H1 (cell line): Measurements from ENCODE around the gene PYURF. TPM values are rescaled to one million over a fixed set of nuclear protein-coding genes. Genes with fewer than 3 reads are reported as not detected.

Source experiments
- CTCF ChIA-PET: fragments of 300-600 bp; sonication (Branson Sonifier 250); formaldehyde crosslinking; loops from one replicate; lab custom pipeline; 2021; ENCODE audit not compliant: partially characterized antibody; lab: Charles Lee
- POLR2A ChIA-PET: fragments of 300-600 bp; sonication (Branson Sonifier 250); formaldehyde crosslinking; loops from one replicate; lab custom pipeline; 2021; ENCODE audit warnings: inconsistent platforms; ENCODE audit not compliant: partially characterized antibody; lab: Charles Lee
- DNase-seq, 2 experiments: peaks; one replicate each; pipeline versions ENCODE4 v3.0.0 to v3.0.0-alpha.2; 2010 to 2022; ENCODE audit warnings: low spot score in 2 of 2, low read depth in 1 of 2, mixed read lengths in 1 of 2
- FAIRE-seq: peaks from 2 replicates; lab custom pipeline; 2011; peaks lifted over from hg19 to GRCh38; lab: Jason Lieb, UNC
- H2AFZ ChIP-seq: 2 replicates; pipeline ENCODE4 v1.8.1; 2012; ENCODE audit warnings: low read length, inconsistent platforms
- H2AK5ac ChIP-seq: 2 replicates; pipeline ENCODE4 v1.6.1; 2013; ENCODE audit warnings: low read depth, low read length
- H2BK120ac ChIP-seq: replicated peaks from 2 replicates; pipeline ENCODE3; 2013; ENCODE audit warnings: low read depth, low read length, inconsistent platforms
- H2BK12ac ChIP-seq: 2 replicates; pipeline ENCODE4 v1.6.1; 2013; ENCODE audit warnings: low read depth, low read length
- H2BK15ac ChIP-seq: 2 replicates; pipeline ENCODE4 v1.6.1; 2013; ENCODE audit warnings: low read length
- H2BK20ac ChIP-seq: 2 replicates; pipeline ENCODE4 v1.6.1; 2013; ENCODE audit warnings: low read length
- H2BK5ac ChIP-seq: 2 replicates; pipeline ENCODE4 v1.6.1; 2013; ENCODE audit warnings: low read depth, low read length
- H3K14ac ChIP-seq: 2 replicates; pipeline ENCODE4 v1.6.1; 2013; ENCODE audit warnings: inconsistent platforms; ENCODE audit not compliant: insufficient read length
- H3K18ac ChIP-seq: 2 replicates; pipeline ENCODE4 v1.6.1; 2013; ENCODE audit warnings: low read length; ENCODE audit errors: extremely low read depth
- H3K23ac ChIP-seq: 2 replicates; pipeline ENCODE4 v1.6.1; 2013; ENCODE audit warnings: inconsistent platforms; ENCODE audit not compliant: insufficient read length
- H3K23me2 ChIP-seq: 2 replicates; pipeline ENCODE4 v1.6.1; 2013; ENCODE audit warnings: low read depth, low read length
- H3K27ac ChIP-seq: 2 replicates; pipeline ENCODE4 v1.6.1; 2011; ENCODE audit warnings: low read depth, low read length, inconsistent platforms
- H3K27me3 ChIP-seq, 4 experiments: replicated peaks in 1 of 4; 1 replicate in 1 of 4; 2 replicates in 3 of 4; pipeline versions ENCODE4 v1.6.1 to v1.8.1; 2011 to 2013; ENCODE audit warnings: low read length in 3 of 4, mild to moderate bottlenecking in 3 of 4, inconsistent platforms in 2 of 4, mixed read lengths in 2 of 4, moderate library complexity in 1 of 4; ENCODE audit not compliant: control insufficient read depth in 3 of 4, insufficient read depth in 3 of 4; ENCODE audit errors: extremely low read depth in 1 of 4
- H3K36me3 ChIP-seq, 4 experiments: 2 replicates each; pipeline versions ENCODE4 v1.6.1 to v1.8.1; 2011 to 2013; ENCODE audit warnings: mild to moderate bottlenecking in 4 of 4, low read length in 3 of 4, moderate library complexity in 2 of 4, control low read depth in 1 of 4, inconsistent platforms in 1 of 4; ENCODE audit not compliant: insufficient read depth in 4 of 4, control insufficient read depth in 2 of 4
- H3K4ac ChIP-seq: replicated peaks from 2 replicates; pipeline ENCODE3; 2013; ENCODE audit warnings: low read length, low read depth, mixed read lengths, inconsistent platforms; ENCODE audit not compliant: insufficient read length
- H3K4me1 ChIP-seq, 4 experiments: replicated peaks in 1 of 4; 1 replicate in 1 of 4; 2 replicates in 3 of 4; pipeline versions ENCODE4 v1.6.1 to v1.8.1; 2011 to 2013; ENCODE audit warnings: low read length in 3 of 4, inconsistent platforms in 2 of 4, mixed read lengths in 1 of 4; ENCODE audit not compliant: insufficient read depth in 4 of 4, control insufficient read depth in 3 of 4
- H3K4me2 ChIP-seq, 2 experiments: 2 replicates each; pipeline versions ENCODE4 v1.6.1 to v1.8.1; 2011 to 2013; ENCODE audit warnings: low read depth in 2 of 2, low read length in 2 of 2, control low read depth in 1 of 2, inconsistent platforms in 1 of 2, mild to moderate bottlenecking in 1 of 2; ENCODE audit not compliant: insufficient read depth in 1 of 2
- H3K4me3 ChIP-seq, 4 experiments: fragments of 200-600, 300-600 bp in 1 of 4; sonication (generic), shearing (Covaris generic), sonication (Bioruptor Twin) in 1 of 4; 2 replicates each; pipeline versions ENCODE4 v1.5.1 to v1.8.1; 2011 to 2016; ENCODE audit warnings: low read length in 4 of 4, low read depth in 3 of 4, control low read depth in 2 of 4, inconsistent platforms in 2 of 4, mild to moderate bottlenecking in 2 of 4, mixed read lengths in 1 of 4, moderate library complexity in 1 of 4; ENCODE audit not compliant: insufficient read depth in 2 of 4; ENCODE audit errors: extremely low read depth in 1 of 4
- H3K56ac ChIP-seq: replicated peaks from 2 replicates; pipeline ENCODE3; 2013; ENCODE audit warnings: low read depth, mild to moderate bottlenecking, mixed read lengths, low read length, inconsistent platforms; ENCODE audit not compliant: insufficient read length
- H3K79me1 ChIP-seq: 2 replicates; pipeline ENCODE4 v1.6.1; 2013; ENCODE audit warnings: low read depth, low read length, control low read depth
- H3K79me2 ChIP-seq, 2 experiments: 2 replicates each; pipeline versions ENCODE4 v1.6.1 to v1.8.1; 2012 to 2013; ENCODE audit warnings: low read length in 2 of 2, mild to moderate bottlenecking in 2 of 2, inconsistent platforms in 1 of 2; ENCODE audit not compliant: insufficient read depth in 2 of 2, control insufficient read depth in 1 of 2
- H3K9ac ChIP-seq, 4 experiments: replicated peaks in 1 of 4; 1 replicate in 1 of 4; 2 replicates in 3 of 4; pipeline versions ENCODE4 v1.6.1 to v1.8.1; 2011 to 2013; ENCODE audit warnings: low read depth in 3 of 4, low read length in 3 of 4, control low read depth in 2 of 4, mild to moderate bottlenecking in 2 of 4, moderate library complexity in 2 of 4, inconsistent platforms in 1 of 4; ENCODE audit errors: extremely low read depth in 1 of 4
- H3K9me3 ChIP-seq, 2 experiments: 2 replicates each; pipeline versions ENCODE4 v1.6.1 to v1.8.1; 2012 to 2013; ENCODE audit warnings: mild to moderate bottlenecking in 2 of 2, moderate library complexity in 2 of 2, control low read depth in 1 of 2, inconsistent platforms in 1 of 2, low read depth in 1 of 2, low read length in 1 of 2, mixed read lengths in 1 of 2; ENCODE audit not compliant: insufficient read depth in 2 of 2
- H4K20me1 ChIP-seq, 2 experiments: replicated peaks in 1 of 2; 2 replicates each; pipeline versions ENCODE3 to v1.8.1; 2011 to 2013; ENCODE audit warnings: inconsistent platforms in 2 of 2, low read length in 2 of 2, mild to moderate bottlenecking in 1 of 2; ENCODE audit not compliant: insufficient read depth in 2 of 2, control insufficient read depth in 1 of 2
- H4K5ac ChIP-seq: 2 replicates; pipeline ENCODE4 v1.6.1; 2013; ENCODE audit warnings: low read length, low read depth, mixed read lengths, inconsistent platforms; ENCODE audit not compliant: insufficient read length
- H4K8ac ChIP-seq: 2 replicates; pipeline ENCODE4 v1.8.0; 2013; ENCODE audit warnings: mild to moderate bottlenecking, moderate library complexity, low read length, inconsistent platforms; ENCODE audit not compliant: insufficient read depth; ENCODE audit errors: extremely low read depth
- H4K91ac ChIP-seq: replicated peaks from 2 replicates; pipeline ENCODE3; 2013; ENCODE audit warnings: low read length, mixed read lengths, inconsistent platforms; ENCODE audit not compliant: insufficient read length
- CBX5 ChIP-seq: fragments of 300-800, 300-1000 bp; sonication (generic); IDR thresholded peaks from 2 replicates; pipeline ENCODE4 v1.7.1; 2016; ENCODE audit warnings: antibody characterized with exemption, low read length, low read depth
- CBX8 ChIP-seq: fragments of 300-800, 300-1000 bp; sonication (generic); IDR thresholded peaks from 2 replicates; pipeline ENCODE4 v1.7.1; 2016; ENCODE audit warnings: low read depth, low read length, borderline replicate concordance
- EGR1 ChIP-seq: IDR thresholded peaks from 2 replicates; pipeline ENCODE4 v1.6.1; 2011; ENCODE audit warnings: low read depth, low read length, borderline replicate concordance
- HDAC2 ChIP-seq, 2 experiments: fragments of 300-600 bp in 1 of 2; sonication (generic) in 1 of 2; IDR thresholded peaks; 2 replicates each; pipeline ENCODE4 v1.6.1; 2011 to 2012; ENCODE audit warnings: low read depth in 2 of 2, low read length in 2 of 2, mild to moderate bottlenecking in 2 of 2, moderate library complexity in 2 of 2, borderline replicate concordance in 1 of 2, inconsistent platforms in 1 of 2
- MAX ChIP-seq: IDR thresholded peaks from 2 replicates; pipeline ENCODE4 v1.6.1; 2012; ENCODE audit warnings: inconsistent platforms
- RBBP5 ChIP-seq: IDR thresholded peaks from 2 replicates; pipeline ENCODE4 v1.7.1; 2012; ENCODE audit warnings: low read depth, mild to moderate bottlenecking, inconsistent platforms, low read length, moderate library complexity, borderline replicate concordance
- RFX5 ChIP-seq: IDR thresholded peaks from 2 replicates; pipeline ENCODE4 v1.6.1; 2011; ENCODE audit warnings: low read depth, low read length, improper control_type of control experiment, borderline replicate concordance
- TAF1 ChIP-seq: IDR thresholded peaks from 2 replicates; pipeline ENCODE4 v1.6.1; 2011; ENCODE audit warnings: mild to moderate bottlenecking, low read depth, low read length
- TAF7 ChIP-seq: optimal IDR thresholded peaks from 2 replicates; pipeline ENCODE3; 2011; ENCODE audit warnings: low read depth, mild to moderate bottlenecking, inconsistent platforms, low read length, moderate library complexity, borderline replicate concordance
- WGBS, 2 experiments: shearing (Covaris generic) in 1 of 2; methylation state at CpG; one replicate each; pipeline versions ENCODE4 v1.1.6 to v1.1.7; 2013 to 2015; ENCODE audit warnings: low lambda C conversion rate in 2 of 2, mixed read lengths in 2 of 2, inconsistent platforms in 1 of 2, low coverage in 1 of 2, missing lambda C conversion rate in 1 of 2; ENCODE audit not compliant: insufficient replicate concordance in 2 of 2, insufficient coverage in 1 of 2, insufficient read length in 1 of 2; ENCODE audit errors: extremely low coverage in 1 of 2, missing lambda C conversion rate in 1 of 2; 5-methylcytosine and 5-hydroxymethylcytosine counted together
- polyA plus RNA-seq, 7 experiments: library from polyadenylated mRNA; depleted of rRNA in 3 of 7; stranded (reverse) in 5 of 7; unstranded in 2 of 7; fragments of >200 nt in 5 of 7; fragments of 200-250 nt in 2 of 7; gene quantifications; 1 replicate in 5 of 7; 2 replicates in 1 of 7; 4 replicates in 1 of 7; pipeline versions ENCODE4 v1.2.1 to v1.2.3, GENCODE V29; 2011 to 2013; ENCODE audit warnings: missing spikeins in 2 of 7, mixed read lengths in 2 of 7
- total RNA-seq: library from RNA; stranded (reverse); fragmentation: NEBNext Ultra II Directional; extraction: Animal tissue kit (Norgen Biotek cat#: 25700); gene quantifications from 2 replicates; pipeline ENCODE4 v1.2.1, GENCODE V29; 2021

Gene PYURF
- total and polyA plus RNA-seq, 2 of the 8 experiments (the other 6 are each of a cell fraction or from before 2014, with no cell fraction given) = 31.6 to 44.8 TPM

- Histone ChIP-seq H2AFZ (no peak overlapping the region), H3K14ac (no peak overlapping the region), H3K36me3 (no peaks in the 10 kb centered on the region), H4K5ac (no peak overlapping the region), H3K27me3 (no peaks in the 10 kb centered on the region), H3K79me2 (peaks cover 0 to 13% of the 10 kb centered on the region in 2 experiments; a peak in 2 of 4 replicates), H3K9me3 (no peaks in the 10 kb centered on the region), H2BK12ac (no peak overlapping the region), H3K79me1 (no peaks in the 10 kb centered on the region), H2BK120ac (no peak overlapping the region), H3K4me1 (peaks cover 0 to 14% (median 4%) of the 10 kb centered on the region in 4 experiments; a peak in 4 of 7 replicates), H2BK15ac (no peak overlapping the region), H3K4me2 (no peak overlapping the region), H3K18ac (no peak overlapping the region), H4K8ac (no peak overlapping the region), H3K27ac (no peak overlapping the region), H3K56ac (no peak overlapping the region), H4K20me1 (no peaks in the 10 kb centered on the region), H3K4me3 (no peak overlapping the region), H2BK20ac (no peak overlapping the region), H3K23ac (no peak overlapping the region), H4K91ac (no peak overlapping the region), H3K4ac (no peak overlapping the region), H2AK5ac (no peak overlapping the region), H3K9ac (no peak overlapping the region), H2BK5ac (no peak overlapping the region), H3K23me2 (no peaks in the 10 kb centered on the region)
- ChIA-PET POLR2A (interaction anchor here (4.0 kb wide), 1 partner anchor 11 kb away, joined by 17 read pairs; the partner anchor contains the start of gene PYURF), CTCF (interaction anchor here (1.0 to 2.5 kb wide), 5 partner anchors 8 to 137 kb away, joined by 3 to 8 read pairs (median 6); no protein-coding TSS in a partner anchor)
- DNase-seq (no peak), FAIRE-seq (no peak)
- WGBS, 2 experiments = 91% methylated on average over 2 of the region's 2 CpGs; no CpG with 5 or more reads in 1 of the 2 experiments
- TF ChIP-seq TAF1 (no peak), CBX5 (no peak), CBX8 (no peak), TAF7 (no peak), MAX (no peak), RBBP5 (no peak), EGR1 (no peak), HDAC2 (IDR thresholded peaks at IDR 0.05; ENCODE audit: borderline replicate concordance in 1 of 2, low read depth in 2 of 2, low read length in 2 of 2) (no peak), RFX5 (no peak)
Observed at GRCh38 chr4:88535090-88535755, 11.6 kb upstream of the PYURF start.
